Mesendoderm (in vitro differentiated cells): ENCODE data around the gene GNG2.

Experiments
- DNase-seq: peaks from one replicate; pipeline ENCODE4 v3.0.0; 2013
- H2AK5ac ChIP-seq: 2 replicates; pipeline ENCODE4 v1.6.1; 2013; ENCODE audit warnings: low read length, inconsistent platforms
- H2BK120ac ChIP-seq: 2 replicates; pipeline ENCODE4 v1.6.1; 2013; ENCODE audit warnings: low read depth, mild to moderate bottlenecking, low read length, moderate library complexity, mixed read lengths
- H2BK15ac ChIP-seq: replicated peaks from 2 replicates; pipeline ENCODE4 v1.6.1; 2013; ENCODE audit warnings: low read depth, mild to moderate bottlenecking, moderate library complexity
- H2BK5ac ChIP-seq: 2 replicates; pipeline ENCODE4 v1.6.1; 2013; ENCODE audit warnings: low read length, inconsistent platforms
- H3K18ac ChIP-seq: 2 replicates; pipeline ENCODE4 v1.6.1; 2013; ENCODE audit warnings: mild to moderate bottlenecking, low read length, mixed read lengths
- H3K23ac ChIP-seq: one replicate; pipeline ENCODE4 v1.6.1; 2013; ENCODE audit warnings: low read length
- H3K27ac ChIP-seq: 2 replicates; pipeline ENCODE4 v1.5.1; 2013; ENCODE audit warnings: low read depth, mild to moderate bottlenecking, inconsistent platforms, low read length, moderate library complexity
- H3K27me3 ChIP-seq: 2 replicates; pipeline ENCODE4 v1.6.1; 2013; ENCODE audit warnings: low read length, control low read depth, mild to moderate bottlenecking, inconsistent platforms; ENCODE audit not compliant: insufficient read depth, poor library complexity
- H3K36me3 ChIP-seq: 2 replicates; pipeline ENCODE4 v1.6.1; 2013; ENCODE audit warnings: low read length, inconsistent platforms; ENCODE audit not compliant: control insufficient read depth, insufficient read depth
- H3K4ac ChIP-seq: one replicate; pipeline ENCODE4 v1.6.1; 2013; ENCODE audit warnings: low read depth, mild to moderate bottlenecking, low read length, moderate library complexity
- H3K4me1 ChIP-seq: 2 replicates; pipeline ENCODE4 v1.6.1; 2013; ENCODE audit warnings: low read depth, low read length, inconsistent platforms; ENCODE audit not compliant: control insufficient read depth
- H3K4me2 ChIP-seq: 2 replicates; pipeline ENCODE4 v1.6.1; 2013; ENCODE audit warnings: low read length
- H3K4me3 ChIP-seq: 2 replicates; pipeline ENCODE4 v1.5.1; 2013; ENCODE audit warnings: mild to moderate bottlenecking, low read length
- H3K56ac ChIP-seq: one replicate; pipeline ENCODE4 v1.6.1; 2013; ENCODE audit warnings: low read length
- H3K79me1 ChIP-seq: 2 replicates; pipeline ENCODE4 v1.6.1; 2013; ENCODE audit warnings: low read length, inconsistent platforms
- H3K79me2 ChIP-seq: 2 replicates; pipeline ENCODE4 v1.6.1; 2013; ENCODE audit warnings: mild to moderate bottlenecking, low read length; ENCODE audit not compliant: control insufficient read depth, insufficient read depth
- H3K9ac ChIP-seq: 2 replicates; pipeline ENCODE4 v1.6.1; 2013; ENCODE audit warnings: low read length, inconsistent platforms
- H4K5ac ChIP-seq: one replicate; pipeline ENCODE4 v1.6.1; 2013; ENCODE audit warnings: low read length
- H4K8ac ChIP-seq: one replicate; pipeline ENCODE4 v1.6.1; 2013; ENCODE audit warnings: low read depth, mild to moderate bottlenecking, control low read depth, low read length, moderate library complexity
- WGBS: extraction: QIAGEN DNeasy Blood & Tissue Kit; methylation state at CpG from one replicate; pipeline ENCODE4 v1.1.7; 2013; ENCODE audit warnings: low lambda C conversion rate, missing lambda C conversion rate; ENCODE audit not compliant: insufficient coverage; ENCODE audit errors: extremely low coverage; 5-methylcytosine and 5-hydroxymethylcytosine counted together

Gene GNG2

DNA sequence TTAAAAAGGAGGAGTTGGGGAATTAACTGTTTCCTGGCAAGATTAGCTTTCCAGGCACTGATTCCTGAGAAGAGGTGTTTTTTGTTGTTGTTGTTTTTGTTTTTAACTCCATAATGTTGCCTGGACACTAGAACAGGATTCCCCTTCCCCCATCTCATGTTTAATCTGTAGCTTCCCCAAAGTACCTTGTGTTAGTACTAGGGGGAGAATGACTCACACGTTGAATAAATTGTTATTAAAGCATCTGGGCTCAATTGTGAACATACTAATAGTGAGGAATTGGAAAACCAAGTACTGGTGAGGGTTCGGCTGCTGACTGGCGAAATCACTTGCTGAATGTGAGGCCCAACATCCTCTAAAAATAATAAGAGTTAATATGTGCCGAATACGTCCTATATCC is 1.3 kb upstream of the GNG2 start:
- Histone ChIP-seq H3K4me3 (no peak overlapping the region), H4K8ac (no peak overlapping the region), H2BK15ac (no peak overlapping the region), H2AK5ac (no peak overlapping the region), H3K27ac (no peak overlapping the region), H3K56ac (no peak overlapping the region), H3K4ac (no peak overlapping the region), H3K27me3 (no peaks in the 10 kb centered on the region), H3K23ac (no peak overlapping the region), H4K5ac (no peak overlapping the region), H3K4me2 (no peak overlapping the region), H3K79me2 (no peaks in the 10 kb centered on the region), H3K36me3 (no peaks in the 10 kb centered on the region), H3K18ac (no peak overlapping the region), H3K4me1 (peaks cover 3% of the 10 kb centered on the region), H2BK5ac (no peak overlapping the region), H2BK120ac (no peak overlapping the region), H3K9ac (no peak overlapping the region), H3K79me1 (no peaks in the 10 kb centered on the region)
- WGBS, result no CpG with 5 or more reads among the region's 5 CpGs
- peak; percentile 44 for DNase-seq

DNA sequence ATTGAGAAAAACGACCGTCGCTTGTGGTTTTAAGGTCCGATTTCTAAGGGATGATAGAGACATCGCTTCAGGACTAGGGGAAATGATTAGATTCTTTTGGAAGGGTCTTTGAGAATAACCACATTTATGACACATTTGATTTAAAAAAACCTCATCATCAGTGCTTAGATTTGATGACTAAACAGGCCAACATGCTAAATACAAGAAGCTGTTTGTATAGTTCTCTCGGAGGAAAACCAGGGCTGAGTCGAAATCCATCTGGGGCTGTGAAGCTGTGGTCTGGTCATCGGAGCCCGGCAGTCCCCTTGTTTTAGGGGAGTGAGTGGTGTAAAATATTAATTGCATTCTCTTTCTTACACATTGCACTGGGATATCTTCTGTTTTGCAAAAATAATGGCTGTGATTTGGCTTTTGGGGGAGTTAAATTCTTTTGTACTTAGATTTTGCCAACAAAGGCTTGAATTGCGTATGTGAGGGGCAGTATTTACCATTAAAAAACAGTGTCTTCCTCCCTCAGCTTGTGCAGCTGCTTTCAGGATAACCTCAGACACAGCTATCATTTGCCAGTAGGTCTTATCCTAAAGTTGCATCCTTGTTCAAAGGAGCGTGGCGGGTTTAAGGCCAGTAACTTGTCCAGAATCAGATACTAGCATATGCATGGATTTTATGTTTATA is 550 bp downstream of the GNG2 start:
- no peak overlapping the region for H2BK120ac ChIP-seq
- H3K56ac ChIP-seq, result peak overlapping the region; percentile 92
- H3K79me1 ChIP-seq, result no peaks in the 10 kb centered on the region
- no peak overlapping the region for H3K27ac ChIP-seq
- no peak overlapping the region for H3K4ac ChIP-seq
- H4K5ac ChIP-seq, result no peak overlapping the region
- H2AK5ac ChIP-seq, result no peak overlapping the region
- H3K4me3 ChIP-seq, result peak overlapping the region; percentile 66
- H3K27me3 ChIP-seq, result no peaks in the 10 kb centered on the region
- H3K4me2 ChIP-seq, result peak overlapping the region; percentile 82
- no peaks in the 10 kb centered on the region for H3K36me3 ChIP-seq
- peak overlapping the region; percentile 88 for H3K18ac ChIP-seq
- peak overlapping the region; percentile 71 for H3K9ac ChIP-seq
- peaks cover 3% of the 10 kb centered on the region for H3K4me1 ChIP-seq
- no peak overlapping the region for H2BK15ac ChIP-seq
- no peak overlapping the region for H2BK5ac ChIP-seq
- H4K8ac ChIP-seq, result no peak overlapping the region
- peak; percentile 16 for DNase-seq
- H3K79me2 ChIP-seq, result no peaks in the 10 kb centered on the region
- no CpG with 5 or more reads among the region's 12 CpGs for WGBS
- peak overlapping the region; percentile 45 for H3K23ac ChIP-seq

DNA sequence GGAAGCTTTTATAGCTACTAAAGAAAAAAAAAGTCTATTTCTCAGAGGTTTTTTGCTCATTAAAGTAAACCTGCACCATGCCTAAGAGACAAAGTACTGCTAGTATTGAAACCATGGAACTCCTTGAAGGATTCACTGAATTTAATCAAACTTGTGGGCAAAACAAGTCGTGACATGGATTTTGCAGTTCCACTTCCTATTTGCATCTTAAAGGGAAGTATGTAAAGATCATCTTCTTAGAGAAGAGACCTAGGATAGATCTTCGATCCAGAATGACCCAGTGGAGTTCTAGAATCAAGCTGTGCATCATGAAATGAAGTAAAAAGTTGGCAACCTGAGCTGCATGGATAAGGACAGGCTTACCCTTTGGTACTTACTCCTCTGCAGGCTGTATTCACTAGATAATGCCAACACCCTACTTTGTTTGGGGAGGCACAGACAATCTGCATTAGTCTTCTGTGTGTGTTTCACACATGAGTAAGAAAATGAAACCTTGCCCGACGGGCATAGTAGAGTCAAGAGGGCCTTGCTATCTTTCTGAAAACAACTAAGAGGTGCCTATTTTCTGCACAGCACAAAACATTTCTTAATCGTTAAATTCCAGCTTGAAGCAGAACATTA is 1.9 kb downstream of the GNG2 start:
- no peak overlapping the region for H4K5ac ChIP-seq
- no peak overlapping the region for H3K4ac ChIP-seq
- no peak overlapping the region for H3K18ac ChIP-seq
- H4K8ac ChIP-seq, result no peak overlapping the region
- H2AK5ac ChIP-seq, result no peak overlapping the region
- WGBS, result no CpG with 5 or more reads among the region's 5 CpGs
- H3K36me3 ChIP-seq, result no peaks in the 10 kb centered on the region
- no peaks in the 10 kb centered on the region for H3K79me2 ChIP-seq
- H3K4me3 ChIP-seq, result no peak overlapping the region
- H3K56ac ChIP-seq, result no peak overlapping the region
- peaks cover 5% of the 10 kb centered on the region for H3K4me1 ChIP-seq
- no peak overlapping the region for H3K27ac ChIP-seq
- no peaks in the 10 kb centered on the region for H3K27me3 ChIP-seq
- no peak overlapping the region for H3K9ac ChIP-seq
- H2BK120ac ChIP-seq, result no peak overlapping the region
- DNase-seq, result no peak
- H3K23ac ChIP-seq, result no peak overlapping the region
- H3K79me1 ChIP-seq, result no peaks in the 10 kb centered on the region
- H3K4me2 ChIP-seq, result no peak overlapping the region
- no peak overlapping the region for H2BK5ac ChIP-seq
- H2BK15ac ChIP-seq, result no peak overlapping the region

DNA sequence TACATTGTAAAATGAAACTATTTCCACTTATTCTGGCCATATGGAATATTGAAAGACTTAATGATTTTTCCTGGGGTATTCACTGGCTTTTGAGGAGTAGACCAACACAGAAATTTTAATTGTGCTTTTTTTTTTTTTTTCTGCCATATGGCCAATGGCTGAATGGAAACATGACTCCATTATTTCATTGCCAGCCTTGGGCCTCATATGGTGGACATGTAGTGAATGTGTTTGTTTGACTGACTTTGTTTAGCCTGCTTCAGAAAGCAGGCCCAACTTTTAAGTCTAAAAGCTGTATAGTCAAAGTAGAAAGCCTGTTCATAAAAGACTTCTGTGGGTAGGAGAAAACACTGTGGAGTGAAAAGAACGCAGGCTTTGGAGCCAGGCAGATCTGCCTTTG is 2.4 kb downstream of the GNG2 start:
- WGBS, result no CpG with 5 or more reads among the region's 1 CpG

DNA sequence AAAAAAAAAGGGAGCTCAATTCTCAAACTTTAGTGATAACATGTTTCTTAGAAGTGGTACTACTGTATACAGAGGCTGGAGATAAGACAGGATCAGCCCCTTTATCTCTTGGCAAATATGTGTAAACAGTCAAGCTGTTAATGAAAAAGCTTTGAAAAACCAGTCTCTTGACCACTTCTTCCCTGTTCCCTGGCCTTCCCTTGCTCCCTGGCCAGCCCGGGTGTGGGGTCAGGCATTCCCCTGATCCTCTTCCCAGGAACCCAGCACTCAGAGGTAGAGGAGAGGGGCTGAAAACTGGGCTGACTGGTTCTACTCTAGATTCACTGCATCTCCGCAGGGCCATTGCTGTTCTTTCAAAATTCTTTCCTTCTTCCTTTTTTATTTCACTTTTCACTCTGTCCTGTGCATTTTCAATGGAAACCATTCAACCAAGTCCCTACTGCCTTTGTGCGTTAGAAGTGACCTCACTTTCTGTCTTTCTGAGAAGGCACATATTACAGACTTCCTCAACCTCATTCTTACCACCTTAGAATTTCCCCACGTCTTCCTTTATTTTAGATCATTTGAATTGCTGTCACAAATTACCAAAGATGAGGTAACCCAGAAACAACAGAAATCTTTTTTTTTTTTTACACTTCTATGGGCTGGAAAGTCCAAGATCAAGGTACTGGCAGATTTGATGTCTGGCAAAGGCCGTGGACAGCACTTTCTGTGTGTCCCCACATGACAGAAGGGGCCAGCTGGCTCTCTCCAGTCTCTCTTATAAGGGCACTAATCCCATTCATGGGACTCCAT is 5.7 kb downstream of the GNG2 start:
- H3K4me2 ChIP-seq, result no peak overlapping the region
- H3K18ac ChIP-seq, result no peak overlapping the region
- H3K36me3 ChIP-seq, result no peaks in the 10 kb centered on the region
- DNase-seq, result peak; percentile 61
- no peak overlapping the region for H3K56ac ChIP-seq
- H3K4me3 ChIP-seq, result no peak overlapping the region
- H3K79me2 ChIP-seq, result no peaks in the 10 kb centered on the region
- H4K5ac ChIP-seq, result no peak overlapping the region
- H3K4me1 ChIP-seq, result peaks cover 3% of the 10 kb centered on the region
- H3K27me3 ChIP-seq, result no peaks in the 10 kb centered on the region
- H4K8ac ChIP-seq, result no peak overlapping the region
- no peak overlapping the region for H3K9ac ChIP-seq
- no peak overlapping the region for H3K23ac ChIP-seq
- no CpG with 5 or more reads among the region's 5 CpGs for whole genome bisulfite sequencing
- H2BK5ac ChIP-seq, result no peak overlapping the region
- H2AK5ac ChIP-seq, result no peak overlapping the region
- H3K4ac ChIP-seq, result no peak overlapping the region
- H3K79me1 ChIP-seq, result no peaks in the 10 kb centered on the region
- peak overlapping the region; percentile 25 for H3K27ac ChIP-seq
- H2BK15ac ChIP-seq, result no peak overlapping the region
- H2BK120ac ChIP-seq, result no peak overlapping the region

More for the DNA sequence above, 2.4 kb downstream of the GNG2 start:
- no peaks in the 10 kb centered on the region for H3K79me2 ChIP-seq
- H3K9ac ChIP-seq, result no peak overlapping the region
- H4K5ac ChIP-seq, result no peak overlapping the region
- H3K18ac ChIP-seq, result no peak overlapping the region
- no peak overlapping the region for H2AK5ac ChIP-seq
- no peak overlapping the region for H2BK120ac ChIP-seq
- no peaks in the 10 kb centered on the region for H3K36me3 ChIP-seq
- no peak overlapping the region for H4K8ac ChIP-seq
- no peak overlapping the region for H2BK15ac ChIP-seq
- H3K4ac ChIP-seq, result no peak overlapping the region
- H3K27me3 ChIP-seq, result no peaks in the 10 kb centered on the region
- H3K27ac ChIP-seq, result no peak overlapping the region
- H2BK5ac ChIP-seq, result no peak overlapping the region
- no peak overlapping the region for H3K4me2 ChIP-seq
- no peaks in the 10 kb centered on the region for H3K79me1 ChIP-seq
- H3K23ac ChIP-seq, result no peak overlapping the region
- H3K4me1 ChIP-seq, result peaks cover 5% of the 10 kb centered on the region
- no peak overlapping the region for H3K56ac ChIP-seq
- no peak overlapping the region for H3K4me3 ChIP-seq
- no peak for DNase-seq
